Liver (tissue), 3 donors: ENCODE data around the gene ST6GALNAC3.

Experiments
- EGR1 ChIP-seq, 2 donors: IDR thresholded peaks; 2 replicates each; pipeline ENCODE4 v1.6.1; 2016 to 2018; ENCODE audit warnings: antibody characterized with exemption in 2 of 2, low read depth in 2 of 2
- FOXA1 ChIP-seq: IDR thresholded peaks from 2 replicates; pipeline ENCODE4 v1.6.1; 2016; ENCODE audit warnings: antibody characterized with exemption
- FOXA2 ChIP-seq: IDR thresholded peaks from 2 replicates; pipeline ENCODE4 v1.6.1; 2016; ENCODE audit warnings: antibody characterized with exemption
- GABPA ChIP-seq, 2 donors: IDR thresholded peaks in 1 of 2; conservative IDR thresholded peaks in 1 of 2; 2 replicates each; pipeline ENCODE4 v1.6.1; 2016; ENCODE audit warnings: antibody characterized with exemption in 2 of 2, mild to moderate bottlenecking in 1 of 2, moderate library complexity in 1 of 2
- HNF4A ChIP-seq, 2 donors: conservative IDR thresholded peaks; 2 replicates each; pipeline ENCODE4 v1.6.1; 2016; ENCODE audit warnings: antibody characterized with exemption in 2 of 2, mild to moderate bottlenecking in 2 of 2
- JUND ChIP-seq, 2 donors: IDR thresholded peaks; 2 replicates each; pipeline ENCODE4 v1.6.1; 2016; ENCODE audit warnings: antibody characterized with exemption in 2 of 2
- SP1 ChIP-seq: IDR thresholded peaks from 2 replicates; pipeline ENCODE4 v1.6.1; 2018; ENCODE audit warnings: antibody characterized with exemption, mild to moderate bottlenecking
- TAF1 ChIP-seq: conservative IDR thresholded peaks from 2 replicates; pipeline ENCODE4 v1.6.1; 2016; ENCODE audit warnings: antibody characterized with exemption, mild to moderate bottlenecking
- YY1 ChIP-seq: IDR thresholded peaks from 2 replicates; pipeline ENCODE4 v1.6.1; 2016; ENCODE audit warnings: antibody characterized with exemption, mild to moderate bottlenecking
- TF ChIP-seq, protein P1 (sequence below): fragments of 150-350 bp; IDR thresholded peaks from 2 replicates; pipeline ENCODE4 v1.5.1; 2017; ENCODE audit warnings: improper control_type of control experiment, low read depth, low read length; ENCODE audit not compliant: missing input control
- TF ChIP-seq, protein P2 (sequence below): IDR thresholded peaks from 2 replicates; pipeline ENCODE4 v1.6.1; 2016; ENCODE audit warnings: antibody characterized with exemption
- TF ChIP-seq, protein P3 (sequence below): IDR thresholded peaks from 2 replicates; pipeline ENCODE4 v1.6.1; 2016; ENCODE audit warnings: antibody characterized with exemption
- TF ChIP-seq, protein P4 (sequence below): IDR thresholded peaks from 2 replicates; pipeline ENCODE4 v1.6.1; 2016; ENCODE audit warnings: antibody characterized with exemption
- TF ChIP-seq, protein P5 (sequence below): IDR thresholded peaks from 2 replicates; pipeline ENCODE4 v1.6.1; 2016; ENCODE audit warnings: antibody characterized with exemption, mild to moderate bottlenecking
- donor health status: healthy.
- donor health status: healthy.

DNA sequence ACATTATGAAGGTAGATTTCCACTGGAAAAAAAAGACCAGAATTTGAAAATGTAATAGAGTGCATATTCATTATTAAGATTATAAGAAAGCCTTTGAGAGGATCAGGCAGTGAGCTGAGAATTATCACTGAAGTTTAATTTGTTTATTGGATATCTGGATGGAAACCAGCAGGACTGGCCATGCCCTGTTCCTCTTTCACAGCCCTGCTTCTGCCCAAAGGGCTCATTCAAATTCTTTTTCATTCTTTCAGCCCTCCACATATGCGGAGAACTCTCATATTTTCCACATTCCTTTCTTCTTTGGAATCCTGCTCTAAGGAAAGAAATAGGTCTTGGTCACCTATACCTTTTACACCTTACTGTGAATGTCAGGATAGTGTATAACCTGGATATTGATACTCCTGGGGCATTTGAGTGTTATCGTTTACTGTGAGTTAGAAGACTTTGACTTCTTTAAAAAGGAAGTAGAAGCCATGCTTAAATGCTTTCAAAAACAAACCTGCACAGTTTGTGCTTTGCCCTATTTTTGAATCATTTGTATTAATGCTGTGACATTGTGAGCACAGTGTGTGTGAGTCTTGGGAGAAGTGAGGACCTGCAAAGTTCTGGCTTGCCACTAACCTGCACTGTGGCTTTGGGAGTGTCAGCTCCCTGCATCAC is 35.5 kb downstream of the ST6GALNAC3 start:
- TF ChIP-seq, protein P1, sequence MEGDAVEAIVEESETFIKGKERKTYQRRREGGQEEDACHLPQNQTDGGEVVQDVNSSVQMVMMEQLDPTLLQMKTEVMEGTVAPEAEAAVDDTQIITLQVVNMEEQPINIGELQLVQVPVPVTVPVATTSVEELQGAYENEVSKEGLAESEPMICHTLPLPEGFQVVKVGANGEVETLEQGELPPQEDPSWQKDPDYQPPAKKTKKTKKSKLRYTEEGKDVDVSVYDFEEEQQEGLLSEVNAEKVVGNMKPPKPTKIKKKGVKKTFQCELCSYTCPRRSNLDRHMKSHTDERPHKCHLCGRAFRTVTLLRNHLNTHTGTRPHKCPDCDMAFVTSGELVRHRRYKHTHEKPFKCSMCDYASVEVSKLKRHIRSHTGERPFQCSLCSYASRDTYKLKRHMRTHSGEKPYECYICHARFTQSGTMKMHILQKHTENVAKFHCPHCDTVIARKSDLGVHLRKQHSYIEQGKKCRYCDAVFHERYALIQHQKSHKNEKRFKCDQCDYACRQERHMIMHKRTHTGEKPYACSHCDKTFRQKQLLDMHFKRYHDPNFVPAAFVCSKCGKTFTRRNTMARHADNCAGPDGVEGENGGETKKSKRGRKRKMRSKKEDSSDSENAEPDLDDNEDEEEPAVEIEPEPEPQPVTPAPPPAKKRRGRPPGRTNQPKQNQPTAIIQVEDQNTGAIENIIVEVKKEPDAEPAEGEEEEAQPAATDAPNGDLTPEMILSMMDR: no peak
- no peak for TF ChIP-seq SP1
- TF ChIP-seq HNF4A (conservative IDR thresholded peaks at IDR 0.05): no peak
- no peak for TF ChIP-seq JUND (IDR thresholded peaks at IDR 0.05)
- TF ChIP-seq, protein P2, sequence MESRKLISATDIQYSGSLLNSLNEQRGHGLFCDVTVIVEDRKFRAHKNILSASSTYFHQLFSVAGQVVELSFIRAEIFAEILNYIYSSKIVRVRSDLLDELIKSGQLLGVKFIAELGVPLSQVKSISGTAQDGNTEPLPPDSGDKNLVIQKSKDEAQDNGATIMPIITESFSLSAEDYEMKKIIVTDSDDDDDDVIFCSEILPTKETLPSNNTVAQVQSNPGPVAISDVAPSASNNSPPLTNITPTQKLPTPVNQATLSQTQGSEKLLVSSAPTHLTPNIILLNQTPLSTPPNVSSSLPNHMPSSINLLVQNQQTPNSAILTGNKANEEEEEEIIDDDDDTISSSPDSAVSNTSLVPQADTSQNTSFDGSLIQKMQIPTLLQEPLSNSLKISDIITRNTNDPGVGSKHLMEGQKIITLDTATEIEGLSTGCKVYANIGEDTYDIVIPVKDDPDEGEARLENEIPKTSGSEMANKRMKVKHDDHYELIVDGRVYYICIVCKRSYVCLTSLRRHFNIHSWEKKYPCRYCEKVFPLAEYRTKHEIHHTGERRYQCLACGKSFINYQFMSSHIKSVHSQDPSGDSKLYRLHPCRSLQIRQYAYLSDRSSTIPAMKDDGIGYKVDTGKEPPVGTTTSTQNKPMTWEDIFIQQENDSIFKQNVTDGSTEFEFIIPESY: no peak
- TF ChIP-seq EGR1 (IDR thresholded peaks at IDR 0.05; ENCODE audit: low read depth in 2 of 2): no peak
- no peak for TF ChIP-seq GABPA (IDR thresholded peaks at IDR 0.05 in 1 of 2, conservative IDR thresholded peaks at IDR 0.05 in 1 of 2)
- TF ChIP-seq, protein P3, sequence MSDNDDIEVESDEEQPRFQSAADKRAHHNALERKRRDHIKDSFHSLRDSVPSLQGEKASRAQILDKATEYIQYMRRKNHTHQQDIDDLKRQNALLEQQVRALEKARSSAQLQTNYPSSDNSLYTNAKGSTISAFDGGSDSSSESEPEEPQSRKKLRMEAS: no peak
- TF ChIP-seq TAF1: no peak
- TF ChIP-seq YY1: no peak
- TF ChIP-seq, protein P4, sequence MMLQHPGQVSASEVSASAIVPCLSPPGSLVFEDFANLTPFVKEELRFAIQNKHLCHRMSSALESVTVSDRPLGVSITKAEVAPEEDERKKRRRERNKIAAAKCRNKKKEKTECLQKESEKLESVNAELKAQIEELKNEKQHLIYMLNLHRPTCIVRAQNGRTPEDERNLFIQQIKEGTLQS: no peak
- no peak for TF ChIP-seq FOXA2
- no peak for TF ChIP-seq FOXA1
- TF ChIP-seq, protein P5, sequence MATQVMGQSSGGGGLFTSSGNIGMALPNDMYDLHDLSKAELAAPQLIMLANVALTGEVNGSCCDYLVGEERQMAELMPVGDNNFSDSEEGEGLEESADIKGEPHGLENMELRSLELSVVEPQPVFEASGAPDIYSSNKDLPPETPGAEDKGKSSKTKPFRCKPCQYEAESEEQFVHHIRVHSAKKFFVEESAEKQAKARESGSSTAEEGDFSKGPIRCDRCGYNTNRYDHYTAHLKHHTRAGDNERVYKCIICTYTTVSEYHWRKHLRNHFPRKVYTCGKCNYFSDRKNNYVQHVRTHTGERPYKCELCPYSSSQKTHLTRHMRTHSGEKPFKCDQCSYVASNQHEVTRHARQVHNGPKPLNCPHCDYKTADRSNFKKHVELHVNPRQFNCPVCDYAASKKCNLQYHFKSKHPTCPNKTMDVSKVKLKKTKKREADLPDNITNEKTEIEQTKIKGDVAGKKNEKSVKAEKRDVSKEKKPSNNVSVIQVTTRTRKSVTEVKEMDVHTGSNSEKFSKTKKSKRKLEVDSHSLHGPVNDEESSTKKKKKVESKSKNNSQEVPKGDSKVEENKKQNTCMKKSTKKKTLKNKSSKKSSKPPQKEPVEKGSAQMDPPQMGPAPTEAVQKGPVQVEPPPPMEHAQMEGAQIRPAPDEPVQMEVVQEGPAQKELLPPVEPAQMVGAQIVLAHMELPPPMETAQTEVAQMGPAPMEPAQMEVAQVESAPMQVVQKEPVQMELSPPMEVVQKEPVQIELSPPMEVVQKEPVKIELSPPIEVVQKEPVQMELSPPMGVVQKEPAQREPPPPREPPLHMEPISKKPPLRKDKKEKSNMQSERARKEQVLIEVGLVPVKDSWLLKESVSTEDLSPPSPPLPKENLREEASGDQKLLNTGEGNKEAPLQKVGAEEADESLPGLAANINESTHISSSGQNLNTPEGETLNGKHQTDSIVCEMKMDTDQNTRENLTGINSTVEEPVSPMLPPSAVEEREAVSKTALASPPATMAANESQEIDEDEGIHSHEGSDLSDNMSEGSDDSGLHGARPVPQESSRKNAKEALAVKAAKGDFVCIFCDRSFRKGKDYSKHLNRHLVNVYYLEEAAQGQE: no peak
